ENCODE measurements around the gene ZNF213.
"Not testable (repeated sequence)": the region's sequence is repeated elsewhere in the genome, so short reads cannot be mapped to it uniquely, and the experiment has no call there.

The ZNF213 gene

DNA sequence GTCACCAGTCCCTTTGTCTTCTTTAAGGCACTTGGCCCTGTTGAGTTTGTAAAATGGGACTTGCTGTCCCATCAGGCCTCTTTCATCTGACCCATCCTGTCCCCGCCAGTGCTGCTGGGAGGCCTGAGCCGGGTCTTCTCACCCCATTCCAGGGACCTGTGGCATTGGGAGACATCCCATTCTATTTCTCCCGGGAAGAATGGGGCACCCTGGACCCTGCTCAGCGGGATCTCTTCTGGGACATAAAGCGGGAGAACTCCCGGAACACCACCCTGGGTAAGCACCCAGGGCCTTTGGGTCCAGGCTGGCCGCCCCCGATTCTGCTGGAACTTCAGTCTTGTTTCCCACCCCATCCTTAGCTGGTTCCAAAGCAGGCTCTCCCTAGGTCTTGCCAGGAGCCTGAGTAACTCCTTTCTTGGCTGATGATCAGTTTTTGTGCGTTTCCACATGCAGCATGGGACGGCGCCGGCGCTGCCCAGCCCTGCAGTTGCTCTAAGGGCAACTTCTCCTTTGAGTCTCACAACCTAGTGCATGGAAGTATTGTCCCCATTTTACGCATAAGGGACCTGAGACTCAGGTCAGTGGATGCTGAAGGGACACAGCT lies 4.1 kb downstream of the ZNF213 start:
- peaks cover 9% of the 10 kb centered on the region for H3K36me3 Mint-ChIP-seq
- H3K9me3 Mint-ChIP-seq = no peaks in the 10 kb centered on the region
- H3K4me1 Mint-ChIP-seq = peaks cover 10% of the 10 kb centered on the region
- no peak overlapping the region for H3K27ac Mint-ChIP-seq
- no peaks in the 10 kb centered on the region for H3K27me3 Mint-ChIP-seq
- H3K4me3 Mint-ChIP-seq = no peak overlapping the region

GRCh38 chr16:3139561-3139960 lies 4.7 kb downstream of the ZNF213 start:
- not testable (repeated sequence) for H3K27ac Mint-ChIP-seq, H3K36me3 Mint-ChIP-seq, H3K27me3 Mint-ChIP-seq

DNA sequence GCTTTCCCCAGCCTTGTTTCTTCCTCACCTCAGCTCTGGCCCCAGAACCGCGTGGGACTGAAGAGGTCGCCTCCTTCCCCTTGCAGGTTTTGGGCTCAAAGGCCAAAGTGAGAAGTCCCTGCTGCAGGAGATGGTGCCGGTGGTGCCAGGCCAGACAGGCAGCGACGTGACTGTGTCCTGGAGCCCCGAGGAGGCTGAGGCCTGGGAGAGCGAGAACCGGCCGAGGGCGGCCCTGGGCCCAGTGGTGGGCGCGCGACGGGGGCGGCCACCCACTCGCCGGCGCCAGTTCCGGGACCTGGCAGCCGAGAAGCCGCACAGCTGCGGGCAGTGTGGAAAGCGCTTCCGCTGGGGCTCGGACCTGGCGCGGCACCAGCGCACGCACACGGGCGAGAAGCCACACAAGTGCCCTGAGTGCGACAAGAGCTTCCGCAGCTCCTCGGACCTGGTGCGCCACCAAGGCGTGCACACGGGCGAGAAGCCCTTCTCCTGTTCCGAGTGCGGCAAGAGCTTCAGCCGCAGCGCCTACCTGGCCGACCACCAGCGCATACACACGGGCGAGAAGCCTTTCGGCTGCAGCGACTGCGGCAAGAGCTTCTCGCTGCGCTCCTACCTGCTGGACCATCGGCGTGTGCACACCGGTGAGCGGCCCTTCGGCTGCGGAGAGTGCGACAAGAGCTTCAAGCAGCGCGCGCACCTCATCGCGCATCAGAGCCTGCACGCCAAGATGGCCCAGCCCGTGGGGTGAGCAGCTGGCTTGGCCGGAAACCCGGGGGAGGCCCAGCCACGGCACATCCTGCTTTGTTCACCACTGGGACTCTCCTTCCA lies 6.0 kb downstream of the ZNF213 start:
- Mint-ChIP-seq H3K4me1 (peaks cover 5% of the 10 kb centered on the region), H3K9me3 (no peaks in the 10 kb centered on the region), H3K36me3 (peaks cover 9% of the 10 kb centered on the region), H3K4me3 (no peak overlapping the region), H3K27me3 (no peaks in the 10 kb centered on the region), H3K27ac (no peak overlapping the region)

More at GRCh38 chr16:3139561-3139960, 4.7 kb downstream of the ZNF213 start:
- H3K4me3 Mint-ChIP-seq, H3K9me3 Mint-ChIP-seq: not testable (repeated sequence)
- peaks cover 10% of the 10 kb centered on the region for H3K4me1 Mint-ChIP-seq

DNA sequence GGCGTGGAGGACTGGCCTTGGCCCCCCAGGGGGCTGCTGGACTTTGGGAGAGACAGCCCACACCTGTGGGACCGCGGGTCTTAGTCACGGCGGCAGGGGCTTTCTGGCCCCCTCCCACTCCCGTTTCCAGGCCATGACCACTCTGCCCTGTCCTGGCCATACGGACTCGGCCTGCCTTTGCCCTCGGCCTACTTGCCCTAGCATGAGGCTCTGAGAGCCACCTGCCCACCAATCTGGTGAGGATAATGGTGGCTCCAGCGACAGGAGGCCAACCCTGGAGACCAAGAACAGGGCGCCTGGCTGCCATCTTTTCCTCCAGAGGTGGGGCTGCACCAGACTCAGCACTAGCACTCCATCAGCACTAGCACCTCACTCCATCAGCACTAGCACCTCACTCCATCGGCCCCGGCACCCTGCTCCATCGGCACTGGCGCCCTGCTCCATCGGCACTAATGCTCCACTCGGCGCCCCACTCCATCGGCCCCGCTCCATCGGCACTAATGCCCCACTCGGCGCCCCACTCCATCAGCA lies 7.0 kb downstream of the ZNF213 start:
- no peaks in the 10 kb centered on the region for H3K9me3 Mint-ChIP-seq
- H3K27ac Mint-ChIP-seq = no peak overlapping the region
- no peaks in the 10 kb centered on the region for H3K4me1 Mint-ChIP-seq
- peaks cover 9% of the 10 kb centered on the region for H3K36me3 Mint-ChIP-seq
- no peaks in the 10 kb centered on the region for H3K27me3 Mint-ChIP-seq
- H3K4me3 Mint-ChIP-seq = no peak overlapping the region

DNA sequence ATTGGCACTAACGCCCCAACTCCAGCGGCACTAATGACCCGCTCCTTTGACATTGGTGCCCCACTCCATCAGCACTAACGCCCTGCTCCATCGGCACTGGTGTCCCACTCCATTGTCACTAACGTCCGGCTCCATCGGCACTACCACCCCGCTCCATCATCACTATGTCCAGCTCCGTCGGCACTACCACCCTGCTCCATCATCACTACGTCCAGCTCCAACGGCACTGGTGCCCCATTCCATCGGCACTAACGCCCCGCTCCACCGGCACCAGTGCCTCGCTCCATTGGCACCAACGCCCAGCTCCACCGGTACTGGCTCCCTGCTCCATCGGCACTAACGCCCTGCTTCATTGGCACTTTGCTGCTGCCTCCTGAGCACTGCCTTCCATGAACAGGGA lies 7.5 kb downstream of the ZNF213 start:
- H3K36me3 Mint-ChIP-seq = peaks cover 9% of the 10 kb centered on the region
- H3K9me3 Mint-ChIP-seq = no peaks in the 10 kb centered on the region
- H3K27ac Mint-ChIP-seq = no peak overlapping the region
- no peaks in the 10 kb centered on the region for H3K27me3 Mint-ChIP-seq
- H3K4me1 Mint-ChIP-seq = no peaks in the 10 kb centered on the region
- H3K4me3 Mint-ChIP-seq = no peak overlapping the region

DNA sequence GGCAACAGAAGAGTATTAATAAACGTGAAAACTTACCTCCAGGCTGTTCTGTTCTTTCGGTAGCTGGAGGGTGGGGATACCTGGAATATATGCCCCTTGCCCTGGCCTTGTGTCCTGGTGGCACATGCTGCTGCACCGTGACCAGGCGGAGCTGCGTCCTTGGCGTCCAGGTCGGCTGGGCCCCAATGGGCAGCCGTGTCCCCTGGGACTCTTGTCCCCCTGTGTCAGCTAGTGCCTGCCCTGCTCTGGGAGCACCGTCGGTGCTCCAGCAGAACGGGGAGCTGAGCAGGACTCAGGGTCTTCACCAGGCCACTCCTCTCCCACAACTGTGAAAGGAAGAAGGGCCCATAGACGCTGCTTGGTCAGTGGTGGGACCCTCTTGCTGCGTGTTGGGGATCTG lies 7.9 kb downstream of the ZNF213 start:
- no peak overlapping the region for H3K4me3 Mint-ChIP-seq
- no peaks in the 10 kb centered on the region for H3K9me3 Mint-ChIP-seq
- no peaks in the 10 kb centered on the region for H3K27me3 Mint-ChIP-seq
- no peaks in the 10 kb centered on the region for H3K4me1 Mint-ChIP-seq
- H3K27ac Mint-ChIP-seq = no peak overlapping the region
- peaks cover 9% of the 10 kb centered on the region for H3K36me3 Mint-ChIP-seq

- Mint-ChIP-seq H3K4me1 (no peaks in the 10 kb centered on the region), H3K27ac (no peak overlapping the region), H3K27me3 (no peaks in the 10 kb centered on the region), H3K36me3 (peaks cover 7% of the 10 kb centered on the region), H3K9me3 (no peaks in the 10 kb centered on the region), H3K4me3 (no peak overlapping the region)
Observed at GRCh38 chr16:3143189-3143588, 8.4 kb downstream of the ZNF213 start.

DNA sequence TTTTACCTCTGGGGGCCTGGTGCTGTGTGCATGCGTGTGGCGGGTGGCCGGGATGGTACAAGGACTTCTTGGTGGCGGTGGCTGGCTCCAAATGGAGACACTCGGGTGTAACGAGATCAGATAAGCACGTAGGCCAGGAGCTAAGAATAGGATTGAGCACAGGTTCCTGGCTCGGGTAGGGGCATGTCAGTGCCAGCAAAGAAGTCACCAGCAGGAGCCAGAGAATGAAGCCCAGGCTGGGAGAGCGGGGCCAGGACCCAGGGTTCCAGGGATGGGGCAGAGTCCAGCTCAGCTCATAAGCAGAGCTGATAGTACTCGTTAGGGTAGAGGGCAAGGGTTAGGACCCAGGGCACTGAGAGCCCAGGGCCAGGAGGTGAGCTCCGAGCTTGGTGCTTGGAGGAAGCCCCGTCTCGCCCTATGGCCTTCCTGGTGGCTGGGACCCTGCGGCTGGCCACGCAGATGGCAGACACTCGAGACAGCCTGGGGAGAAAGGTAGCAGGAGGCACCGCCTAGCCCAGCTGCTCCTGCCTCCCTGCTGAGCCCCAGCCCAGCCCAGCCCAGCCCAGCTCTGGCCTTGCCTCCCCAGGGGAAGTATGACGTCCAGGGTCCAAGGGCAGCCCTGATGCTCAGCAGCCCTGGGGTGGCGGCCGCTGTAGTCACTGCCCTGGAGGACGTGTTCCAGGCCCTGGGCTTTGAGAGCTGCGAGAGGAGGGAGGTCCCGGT lies 8.9 kb downstream of the ZNF213 start:
- H3K27me3 Mint-ChIP-seq = no peaks in the 10 kb centered on the region
- no peak overlapping the region for H3K27ac Mint-ChIP-seq
- H3K36me3 Mint-ChIP-seq = peaks cover 7% of the 10 kb centered on the region
- no peaks in the 10 kb centered on the region for H3K4me1 Mint-ChIP-seq
- no peak overlapping the region for H3K4me3 Mint-ChIP-seq
- no peaks in the 10 kb centered on the region for H3K9me3 Mint-ChIP-seq

GRCh38 chr16:3144321-3144983 lies 9.6 kb downstream of the ZNF213 start:
- Mint-ChIP-seq H3K27ac (peak overlapping the region; percentile 35), H3K4me3 (no peak overlapping the region), H3K9me3 (no peaks in the 10 kb centered on the region), H3K36me3 (peaks cover 5% of the 10 kb centered on the region), H3K4me1 (peaks cover 3% of the 10 kb centered on the region), H3K27me3 (no peaks in the 10 kb centered on the region)

GRCh38 chr16:3145151-3145550 lies 10.3 kb downstream of the ZNF213 start:
- Mint-ChIP-seq H3K4me1 (peaks cover 3% of the 10 kb centered on the region), H3K27me3 (no peaks in the 10 kb centered on the region), H3K36me3 (peaks cover 5% of the 10 kb centered on the region), H3K4me3 (no peak overlapping the region), H3K27ac (no peak overlapping the region), H3K9me3 (no peaks in the 10 kb centered on the region)

DNA sequence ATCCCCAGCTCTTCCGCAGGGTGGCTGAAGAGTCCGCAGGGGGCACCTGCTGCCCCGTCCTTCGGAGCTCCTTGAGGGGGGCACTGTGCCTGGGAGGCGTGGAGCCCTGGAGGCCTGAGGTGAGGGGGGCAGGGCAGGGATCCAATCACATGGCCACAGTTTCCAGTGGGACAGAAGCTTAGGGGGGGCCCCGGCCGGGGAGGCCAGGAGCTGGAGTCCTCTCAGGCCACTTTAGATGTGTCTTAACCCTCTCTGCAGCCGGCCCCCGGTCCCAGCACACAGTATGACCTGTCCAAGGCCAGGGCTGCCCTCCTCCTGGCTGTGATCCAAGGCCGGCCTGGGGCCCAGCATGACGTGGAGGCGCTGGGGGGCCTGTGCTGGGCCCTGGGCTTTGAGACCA lies 10.8 kb downstream of the ZNF213 start:
- Mint-ChIP-seq H3K9me3 (no peaks in the 10 kb centered on the region), H3K27ac (no peak overlapping the region), H3K27me3 (no peaks in the 10 kb centered on the region), H3K4me1 (peaks cover 5% of the 10 kb centered on the region), H3K4me3 (no peak overlapping the region), H3K36me3 (peaks cover 5% of the 10 kb centered on the region)

DNA sequence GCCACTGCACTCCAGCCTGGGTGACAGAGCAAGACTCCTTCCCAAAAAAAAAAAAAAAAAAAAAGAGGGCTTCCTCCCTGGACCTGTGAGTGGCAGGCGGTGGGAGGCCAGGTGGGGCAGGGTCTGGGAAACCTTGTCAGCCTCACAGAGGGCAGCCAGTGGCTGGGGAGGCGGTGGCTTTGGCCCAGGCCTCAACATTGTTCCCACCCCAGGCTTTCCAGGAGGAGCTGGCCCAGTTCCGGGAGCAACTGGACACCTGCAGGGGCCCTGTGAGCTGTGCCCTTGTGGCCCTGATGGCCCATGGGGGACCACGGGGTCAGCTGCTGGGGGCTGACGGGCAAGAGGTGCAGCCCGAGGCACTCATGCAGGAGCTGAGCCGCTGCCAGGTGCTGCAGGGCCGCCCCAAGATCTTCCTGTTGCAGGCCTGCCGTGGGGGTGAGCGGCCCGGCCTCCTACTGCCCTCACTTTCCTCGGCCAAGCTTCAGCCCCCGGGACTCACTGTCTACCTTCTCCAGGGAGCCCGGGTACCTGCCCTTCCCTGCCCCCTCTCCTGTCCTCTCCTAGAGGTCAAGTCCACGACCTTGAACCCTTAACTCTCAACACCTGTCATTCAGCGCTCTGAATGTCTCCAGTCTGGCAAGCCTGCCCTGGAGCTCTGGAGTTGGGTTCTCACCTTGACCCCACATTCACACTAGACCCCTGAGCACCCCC lies 12.4 kb downstream of the ZNF213 start:
- no peaks in the 10 kb centered on the region for H3K9me3 Mint-ChIP-seq
- H3K27me3 Mint-ChIP-seq = no peaks in the 10 kb centered on the region
- no peak overlapping the region for H3K27ac Mint-ChIP-seq
- peaks cover 4% of the 10 kb centered on the region for H3K36me3 Mint-ChIP-seq
- no peak overlapping the region for H3K4me3 Mint-ChIP-seq
- H3K4me1 Mint-ChIP-seq = peaks cover 13% of the 10 kb centered on the region

DNA sequence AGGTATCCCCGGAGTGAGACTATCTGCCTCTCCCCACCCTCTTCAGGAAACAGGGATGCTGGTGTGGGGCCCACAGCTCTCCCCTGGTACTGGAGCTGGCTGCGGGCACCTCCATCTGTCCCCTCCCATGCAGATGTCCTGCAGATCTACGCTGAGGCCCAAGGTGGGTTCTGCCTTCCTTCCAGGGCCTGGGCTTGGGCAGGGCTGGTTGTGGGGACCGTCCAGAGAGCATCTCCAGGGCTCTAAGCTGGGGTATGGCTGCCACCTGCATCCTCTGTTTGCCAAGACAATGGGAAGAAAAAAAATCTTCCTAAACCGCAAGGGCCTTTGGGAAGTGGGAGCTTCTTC lies 12.9 kb downstream of the ZNF213 start:
- Mint-ChIP-seq H3K9me3 (no peaks in the 10 kb centered on the region), H3K4me3 (no peak overlapping the region), H3K27me3 (no peaks in the 10 kb centered on the region), H3K4me1 (peaks cover 18% of the 10 kb centered on the region), H3K27ac (peak overlapping the region; percentile 23), H3K36me3 (no peaks in the 10 kb centered on the region)

GRCh38 chr16:3148256-3149192 lies 13.7 kb downstream of the ZNF213 start:
- no peaks in the 10 kb centered on the region for H3K36me3 Mint-ChIP-seq
- no peaks in the 10 kb centered on the region for H3K27me3 Mint-ChIP-seq
- H3K4me1 Mint-ChIP-seq = peaks cover 19% of the 10 kb centered on the region
- H3K27ac Mint-ChIP-seq = peak overlapping the region; percentile 23
- H3K9me3 Mint-ChIP-seq = no peaks in the 10 kb centered on the region
- H3K4me3 Mint-ChIP-seq = peak overlapping the region; percentile 77

Data from activated naive CD4-positive, alpha-beta T cell treated with anti-CD3 and anti-CD28 coated beads, Interleukin-2, amount 50 U/mL, for 24 hours (primary cell).